Measurements from ENCODE around the gene LYSET. TPM values are rescaled to one million over a fixed set of nuclear protein-coding genes. Genes with fewer than 3 reads are reported as not detected.

The LYSET gene
- total and polyA plus RNA-seq, 2 experiments from 2014 or later = 7.5 to 42.3 TPM

GRCh38 chr14:93207468-93208308, 22.6 kb downstream of the LYSET start:
- Histone ChIP-seq H3K27ac (peak overlapping the region; percentile 77), H3K4me3 (peak overlapping the region; percentile 83), H3K4me1 (ENCODE audit: low read depth) (peaks cover 10% of the 10 kb centered on the region), H3K36me3 (peaks cover 6% of the 10 kb centered on the region), H3K27me3 (no peaks in the 10 kb centered on the region), H3K9me3 (ENCODE audit: low read depth) (no peaks in the 10 kb centered on the region)
- TF ChIP-seq CTCF (IDR thresholded peaks at IDR 0.05; ENCODE audit: low read depth, low read length) = peak; percentile 49
- peak; percentile 64 to 69 for DNase-seq (ENCODE audit: low read depth in 1 of 2, low spot score in 1 of 2)

- Histone ChIP-seq H3K9me3 (ENCODE audit: low read depth) (no peaks in the 10 kb centered on the region), H3K27me3 (no peaks in the 10 kb centered on the region), H3K27ac (no peak overlapping the region), H3K36me3 (peaks cover 19% of the 10 kb centered on the region), H3K4me3 (no peak overlapping the region), H3K4me1 (ENCODE audit: low read depth) (peaks cover 6% of the 10 kb centered on the region)
- no peak for TF ChIP-seq CTCF (IDR thresholded peaks at IDR 0.05; ENCODE audit: low read depth, low read length)
- DNase-seq (ENCODE audit: low read depth in 1 of 2, low spot score in 1 of 2) = no peak
These were observed 27.3 kb downstream of the LYSET start for GRCh38 chr14:93212432-93212831.

GRCh38 chr14:93214598-93214997, 29.5 kb downstream of the LYSET start:
- Histone ChIP-seq H3K4me1 (ENCODE audit: low read depth) (no peaks in the 10 kb centered on the region), H3K36me3 (peaks cover 25% of the 10 kb centered on the region), H3K9me3 (ENCODE audit: low read depth) (no peaks in the 10 kb centered on the region), H3K4me3 (no peak overlapping the region), H3K27me3 (no peaks in the 10 kb centered on the region), H3K27ac (no peak overlapping the region)
- no peak for TF ChIP-seq CTCF (IDR thresholded peaks at IDR 0.05; ENCODE audit: low read depth, low read length)
- DNase-seq (ENCODE audit: low read depth in 1 of 2, low spot score in 1 of 2) = no peak

GRCh38 chr14:93219103-93219726, 34.1 kb downstream of the LYSET start:
- TF ChIP-seq CTCF (IDR thresholded peaks at IDR 0.05; ENCODE audit: low read depth, low read length) = peak; percentile 66
- no peak overlapping the region for H3K4me3 ChIP-seq
- peaks cover 42% of the 10 kb centered on the region for H3K36me3 ChIP-seq
- no peaks in the 10 kb centered on the region for H3K27me3 ChIP-seq
- no peaks in the 10 kb centered on the region for H3K4me1 ChIP-seq (ENCODE audit: low read depth)
- no peaks in the 10 kb centered on the region for H3K9me3 ChIP-seq (ENCODE audit: low read depth)
- H3K27ac ChIP-seq = no peak overlapping the region
- DNase-seq (ENCODE audit: low read depth in 1 of 2, low spot score in 1 of 2) = peak; percentile 72

- Histone ChIP-seq H3K4me3 (no peak overlapping the region), H3K4me1 (ENCODE audit: low read depth) (no peaks in the 10 kb centered on the region), H3K36me3 (peaks cover 33% of the 10 kb centered on the region), H3K27ac (no peak overlapping the region), H3K9me3 (ENCODE audit: low read depth) (no peaks in the 10 kb centered on the region), H3K27me3 (no peaks in the 10 kb centered on the region)
- no peak for TF ChIP-seq CTCF (IDR thresholded peaks at IDR 0.05; ENCODE audit: low read depth, low read length)
- no peak for DNase-seq (ENCODE audit: low read depth in 1 of 2, low spot score in 1 of 2)
These were observed 35.4 kb downstream of the LYSET start for GRCh38 chr14:93220509-93220908.

Measured in cardiac muscle cell (in vitro differentiated cells and primary cell).